Ovary (tissue), 3 donors: ENCODE measurements around the gene JPT1.

Experiments
- POLR2A ChIP-seq: fragments of 450-650 bp; IDR thresholded peaks from one replicate; pipeline ENCODE4 v1.6.1; 2017; ENCODE audit warnings: antibody characterized with exemption, mild to moderate bottlenecking, moderate library complexity
- TF ChIP-seq, protein P1 (sequence below), 3 donors: fragments of 450-650 bp in 2 of 3; fragments of 200-600 bp in 1 of 3; IDR thresholded peaks; one replicate each; pipeline versions ENCODE4 v1.5.1 to v1.8.0; 2016 to 2022; ENCODE audit warnings: antibody characterized with exemption in 3 of 3, mild to moderate bottlenecking in 1 of 3
- donor health status: DM: no; HTN: no; CAD: no.

DNA sequence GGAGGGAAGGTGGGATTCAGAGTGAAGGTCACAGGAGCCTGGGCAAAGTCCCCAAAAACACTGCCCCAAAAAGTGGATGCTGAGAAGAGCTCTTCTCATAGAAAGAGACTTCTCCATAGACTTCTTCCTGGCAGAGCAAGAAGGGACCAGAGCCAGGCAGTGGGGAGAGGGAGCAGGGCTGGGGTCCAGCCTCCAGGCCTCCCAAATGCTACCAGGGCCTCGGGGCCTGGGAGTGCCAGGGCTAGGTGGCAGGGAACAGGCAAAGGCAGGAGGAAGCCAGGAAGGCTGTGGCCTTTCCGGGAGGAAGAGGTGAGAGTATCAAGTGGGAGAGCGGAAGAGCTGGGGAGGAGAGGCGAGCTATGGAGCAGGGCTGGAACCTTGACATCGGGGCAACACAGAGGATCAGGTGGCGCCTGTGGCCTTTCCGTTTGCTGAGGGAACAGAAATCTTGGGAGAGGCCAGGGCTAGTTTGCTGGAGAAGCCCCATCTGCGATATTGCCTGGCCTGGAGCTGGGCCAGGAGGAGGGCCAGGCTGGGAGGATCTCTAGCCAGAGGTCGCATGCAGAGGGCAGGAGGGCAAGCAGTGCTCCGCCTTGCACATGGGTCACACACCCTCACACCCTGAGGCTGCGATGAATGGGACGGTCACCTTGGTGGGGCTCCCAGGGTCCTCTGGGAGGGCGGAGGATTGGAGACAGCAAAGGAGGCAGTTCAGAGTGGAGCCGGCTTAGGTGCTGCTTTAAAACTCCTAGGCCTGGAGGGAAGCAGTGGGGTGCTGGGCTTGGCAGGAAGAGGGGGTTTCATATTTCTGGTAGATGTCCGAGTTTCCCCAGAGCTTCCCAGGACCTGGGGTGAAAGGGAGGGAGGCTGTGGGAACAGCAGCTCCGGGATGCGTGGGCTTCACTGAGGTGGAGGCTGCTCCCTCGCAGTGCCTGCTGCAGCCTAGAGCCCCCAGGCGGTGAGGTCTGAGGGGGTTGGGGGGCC lies 63.1 kb downstream of the JPT1 start:
- TF ChIP-seq, protein P1, sequence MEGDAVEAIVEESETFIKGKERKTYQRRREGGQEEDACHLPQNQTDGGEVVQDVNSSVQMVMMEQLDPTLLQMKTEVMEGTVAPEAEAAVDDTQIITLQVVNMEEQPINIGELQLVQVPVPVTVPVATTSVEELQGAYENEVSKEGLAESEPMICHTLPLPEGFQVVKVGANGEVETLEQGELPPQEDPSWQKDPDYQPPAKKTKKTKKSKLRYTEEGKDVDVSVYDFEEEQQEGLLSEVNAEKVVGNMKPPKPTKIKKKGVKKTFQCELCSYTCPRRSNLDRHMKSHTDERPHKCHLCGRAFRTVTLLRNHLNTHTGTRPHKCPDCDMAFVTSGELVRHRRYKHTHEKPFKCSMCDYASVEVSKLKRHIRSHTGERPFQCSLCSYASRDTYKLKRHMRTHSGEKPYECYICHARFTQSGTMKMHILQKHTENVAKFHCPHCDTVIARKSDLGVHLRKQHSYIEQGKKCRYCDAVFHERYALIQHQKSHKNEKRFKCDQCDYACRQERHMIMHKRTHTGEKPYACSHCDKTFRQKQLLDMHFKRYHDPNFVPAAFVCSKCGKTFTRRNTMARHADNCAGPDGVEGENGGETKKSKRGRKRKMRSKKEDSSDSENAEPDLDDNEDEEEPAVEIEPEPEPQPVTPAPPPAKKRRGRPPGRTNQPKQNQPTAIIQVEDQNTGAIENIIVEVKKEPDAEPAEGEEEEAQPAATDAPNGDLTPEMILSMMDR (IDR thresholded peaks at IDR 0.05): no peak
- no peak for TF ChIP-seq POLR2A
